ENCODE results near the gene NACA2. TPM values are rescaled to one million over a fixed set of nuclear protein-coding genes. Genes with fewer than 3 reads are reported as not detected.
"Not testable (repeated sequence)": the region's sequence is repeated elsewhere in the genome, so short reads cannot be mapped to it uniquely, and the experiment has no call there.

The NACA2 gene
- total and polyA plus RNA-seq, 2 donors (not counting 1 experiment from before 2014, with no cell fraction given) = not detected

- Mint-ChIP-seq H3K4me3 (no peak overlapping the region), H3K27ac (no peak overlapping the region), H3K27me3 (peaks cover 42% of the 10 kb centered on the region), H3K4me1 (no peaks in the 10 kb centered on the region), H3K9me3 (ENCODE audit: insufficient read depth) (no peaks in the 10 kb centered on the region)
- H3K4me1 ChIP-seq (ENCODE audit: control insufficient read depth in 2 of 2, insufficient read depth in 2 of 2, low read length in 2 of 2) = no peaks in the 10 kb centered on the region
- no peak overlapping the region for H3K9ac ChIP-seq (ENCODE audit: low read length)
- peaks cover 0 to 9% (median 4%) of the 10 kb centered on the region in 4 experiments for H3K27me3 ChIP-seq (replicated peaks in 1 of 4; ENCODE audit: control extremely low read depth in 1 of 4, control insufficient read depth in 3 of 4, insufficient read depth in 4 of 4, low read length in 3 of 4)
- H4K20me1 ChIP-seq (ENCODE audit: control insufficient read depth, insufficient read depth, low read length, poor library complexity, severe bottlenecking) = no peaks in the 10 kb centered on the region
- TF ChIP-seq, protein P1, sequence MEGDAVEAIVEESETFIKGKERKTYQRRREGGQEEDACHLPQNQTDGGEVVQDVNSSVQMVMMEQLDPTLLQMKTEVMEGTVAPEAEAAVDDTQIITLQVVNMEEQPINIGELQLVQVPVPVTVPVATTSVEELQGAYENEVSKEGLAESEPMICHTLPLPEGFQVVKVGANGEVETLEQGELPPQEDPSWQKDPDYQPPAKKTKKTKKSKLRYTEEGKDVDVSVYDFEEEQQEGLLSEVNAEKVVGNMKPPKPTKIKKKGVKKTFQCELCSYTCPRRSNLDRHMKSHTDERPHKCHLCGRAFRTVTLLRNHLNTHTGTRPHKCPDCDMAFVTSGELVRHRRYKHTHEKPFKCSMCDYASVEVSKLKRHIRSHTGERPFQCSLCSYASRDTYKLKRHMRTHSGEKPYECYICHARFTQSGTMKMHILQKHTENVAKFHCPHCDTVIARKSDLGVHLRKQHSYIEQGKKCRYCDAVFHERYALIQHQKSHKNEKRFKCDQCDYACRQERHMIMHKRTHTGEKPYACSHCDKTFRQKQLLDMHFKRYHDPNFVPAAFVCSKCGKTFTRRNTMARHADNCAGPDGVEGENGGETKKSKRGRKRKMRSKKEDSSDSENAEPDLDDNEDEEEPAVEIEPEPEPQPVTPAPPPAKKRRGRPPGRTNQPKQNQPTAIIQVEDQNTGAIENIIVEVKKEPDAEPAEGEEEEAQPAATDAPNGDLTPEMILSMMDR (IDR thresholded peaks at IDR 0.05) = no peak
- no peak for TF ChIP-seq EZH2 (IDR thresholded peaks at IDR 0.05; ENCODE audit: borderline replicate concordance, insufficient read depth, low read depth, low read length, poor library complexity, severe bottlenecking)
- no peak overlapping the region for H3K27ac ChIP-seq (ENCODE audit: low read length in 2 of 2)
- H3K79me2 ChIP-seq (ENCODE audit: control insufficient read depth, insufficient read depth, low read length) = no peaks in the 10 kb centered on the region
- intact Hi-C loops (cut with micrococcal nuclease) = no loop called here
- DNase-seq (no peak), ATAC-seq (ENCODE audit: low read depth) (no peak)
- no peak overlapping the region for H3K4me2 ChIP-seq (replicated peaks; ENCODE audit: low read depth, low read length, poor library complexity, severe bottlenecking)
- no peak overlapping the region for H2AFZ ChIP-seq (ENCODE audit: insufficient read depth, low read depth, low read length, poor library complexity, severe bottlenecking)
- ChIA-PET POLR2A (no interaction called here), CTCF (no interaction called here)
- H3K4me3 ChIP-seq (ENCODE audit: control extremely low read depth in 1 of 5, extremely low read depth in 1 of 5, insufficient read depth in 1 of 5, low read depth in 2 of 5, low read length in 4 of 5) = no peak overlapping the region
- WGBS (ENCODE audit: insufficient coverage) = 73% methylated on average over 3 of the region's 7 CpGs
- H3K36me3 ChIP-seq (replicated peaks in 1 of 2; ENCODE audit: control extremely low read depth in 1 of 2, control insufficient read depth in 1 of 2, extremely low read depth in 1 of 2, insufficient read depth in 2 of 2, low read length in 1 of 2) = no peaks in the 10 kb centered on the region
- H3K9me3 ChIP-seq (ENCODE audit: control extremely low read depth in 1 of 3, control insufficient read depth in 2 of 3, insufficient read depth in 1 of 3, low read length in 2 of 3) = no peaks in the 10 kb centered on the region
These were observed 35.9 kb downstream of the NACA2 start for GRCh38 chr17:61555127-61555566.

- Mint-ChIP-seq H3K27ac (no peak overlapping the region), H3K27me3 (peaks cover 46% of the 10 kb centered on the region), H3K4me3 (no peak overlapping the region), H3K4me1 (no peaks in the 10 kb centered on the region), H3K9me3 (ENCODE audit: insufficient read depth) (no peaks in the 10 kb centered on the region)
- TF ChIP-seq EZH2 (IDR thresholded peaks at IDR 0.05; ENCODE audit: borderline replicate concordance, insufficient read depth, low read depth, low read length, poor library complexity, severe bottlenecking) = no peak
- TF ChIP-seq, protein P1 (IDR thresholded peaks at IDR 0.05) = no peak
- ATAC-seq (ENCODE audit: low read depth) (no peak), DNase-seq (no peak)
- WGBS (ENCODE audit: insufficient coverage) = 94% methylated on average over 2 of the region's 3 CpGs
- Histone ChIP-seq H3K36me3 (replicated peaks in 1 of 2; ENCODE audit: control extremely low read depth in 1 of 2, control insufficient read depth in 1 of 2, extremely low read depth in 1 of 2, insufficient read depth in 2 of 2, low read length in 1 of 2) (no peaks in the 10 kb centered on the region), H3K4me1 (ENCODE audit: control insufficient read depth in 2 of 2, insufficient read depth in 2 of 2, low read length in 2 of 2) (no peaks in the 10 kb centered on the region), H3K27me3 (replicated peaks in 1 of 4; ENCODE audit: control extremely low read depth in 1 of 4, control insufficient read depth in 3 of 4, insufficient read depth in 4 of 4, low read length in 3 of 4) (peaks cover 0 to 9% (median 4%) of the 10 kb centered on the region in 4 experiments), H2AFZ (ENCODE audit: insufficient read depth, low read depth, low read length, poor library complexity, severe bottlenecking) (no peak overlapping the region), H3K9ac (ENCODE audit: low read length) (no peak overlapping the region), H3K27ac (ENCODE audit: low read length in 2 of 2) (no peak overlapping the region), H4K20me1 (ENCODE audit: control insufficient read depth, insufficient read depth, low read length, poor library complexity, severe bottlenecking) (no peaks in the 10 kb centered on the region), H3K4me2 (replicated peaks; ENCODE audit: low read depth, low read length, poor library complexity, severe bottlenecking) (no peak overlapping the region), H3K79me2 (ENCODE audit: control insufficient read depth, insufficient read depth, low read length) (no peaks in the 10 kb centered on the region), H3K4me3 (ENCODE audit: control extremely low read depth in 1 of 5, extremely low read depth in 1 of 5, insufficient read depth in 1 of 5, low read depth in 2 of 5, low read length in 4 of 5) (no peak overlapping the region), H3K9me3 (ENCODE audit: control extremely low read depth in 1 of 3, control insufficient read depth in 2 of 3, insufficient read depth in 1 of 3, low read length in 2 of 3) (no peaks in the 10 kb centered on the region)
- intact Hi-C loops (cut with micrococcal nuclease) = no loop called here
- POLR2A ChIA-PET = no interaction called here
- CTCF ChIA-PET = interaction anchor here (0.7 kb wide), 1 partner anchor 1843 kb away, joined by 3 read pairs; no protein-coding TSS in a partner anchor
These were observed 36.8 kb downstream of the NACA2 start for GRCh38 chr17:61554209-61554608.

DNA sequence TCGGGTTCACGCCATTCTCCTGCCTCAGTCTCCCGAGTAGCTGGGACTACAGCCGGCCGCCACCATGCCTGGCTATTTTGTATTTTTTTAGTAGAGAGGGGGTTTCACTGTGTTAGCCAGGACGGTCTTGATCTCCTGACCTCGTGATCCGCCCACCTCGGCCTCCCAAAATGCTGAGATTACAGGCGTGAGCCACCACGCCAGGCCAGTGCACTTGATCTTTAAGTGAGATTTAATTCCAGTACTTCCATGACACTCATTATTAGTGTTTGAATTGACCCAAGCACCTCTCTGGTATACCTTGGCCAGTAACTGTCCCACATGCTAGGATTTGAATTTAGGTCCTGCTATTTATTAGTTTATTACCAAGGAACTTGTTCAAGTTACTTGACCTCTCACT, 38.5 kb downstream of the NACA2 start:
- H3K4me2 ChIP-seq (replicated peaks; ENCODE audit: low read depth, low read length, poor library complexity, severe bottlenecking); H3K4me1 Mint-ChIP-seq; H3K27ac Mint-ChIP-seq; H3K79me2 ChIP-seq (ENCODE audit: control insufficient read depth, insufficient read depth, low read length); POLR2A ChIA-PET; ATAC-seq (ENCODE audit: low read depth); H3K4me3 ChIP-seq (ENCODE audit: control extremely low read depth in 1 of 5, extremely low read depth in 1 of 5, insufficient read depth in 1 of 5, low read depth in 2 of 5, low read length in 4 of 5); H3K9ac ChIP-seq (ENCODE audit: low read length); intact Hi-C loops (cut with micrococcal nuclease); H3K9me3 ChIP-seq (ENCODE audit: control extremely low read depth in 1 of 3, control insufficient read depth in 2 of 3, insufficient read depth in 1 of 3, low read length in 2 of 3); DNase-seq; H4K20me1 ChIP-seq (ENCODE audit: control insufficient read depth, insufficient read depth, low read length, poor library complexity, severe bottlenecking); H3K4me3 Mint-ChIP-seq; H2AFZ ChIP-seq (ENCODE audit: insufficient read depth, low read depth, low read length, poor library complexity, severe bottlenecking); CTCF ChIA-PET; H3K9me3 Mint-ChIP-seq (ENCODE audit: insufficient read depth); H3K36me3 ChIP-seq (replicated peaks in 1 of 2; ENCODE audit: control extremely low read depth in 1 of 2, control insufficient read depth in 1 of 2, extremely low read depth in 1 of 2, insufficient read depth in 2 of 2, low read length in 1 of 2); H3K27ac ChIP-seq (ENCODE audit: low read length in 2 of 2); H3K4me1 ChIP-seq (ENCODE audit: control insufficient read depth in 2 of 2, insufficient read depth in 2 of 2, low read length in 2 of 2): not testable (repeated sequence)
- WGBS (ENCODE audit: insufficient coverage) = 100% methylated on average over 3 of the region's 11 CpGs
- H3K27me3 ChIP-seq (replicated peaks in 1 of 4; ENCODE audit: control extremely low read depth in 1 of 4, control insufficient read depth in 3 of 4, insufficient read depth in 4 of 4, low read length in 3 of 4) = peaks cover 0 to 11% (median 4%) of the 10 kb centered on the region in 4 experiments
- H3K27me3 Mint-ChIP-seq = peaks cover 46% of the 10 kb centered on the region

Data from B cell (primary cell).